NCI-H446 treated with DMSO at 0.1 percent for 48 hours (cell line): ENCODE data around the gene KIF26A.

Source experiments
- DNase-seq: peaks from one replicate; lab custom pipeline; 2025; lab: John Stamatoyannopoulos, UW

The KIF26A gene

DNA sequence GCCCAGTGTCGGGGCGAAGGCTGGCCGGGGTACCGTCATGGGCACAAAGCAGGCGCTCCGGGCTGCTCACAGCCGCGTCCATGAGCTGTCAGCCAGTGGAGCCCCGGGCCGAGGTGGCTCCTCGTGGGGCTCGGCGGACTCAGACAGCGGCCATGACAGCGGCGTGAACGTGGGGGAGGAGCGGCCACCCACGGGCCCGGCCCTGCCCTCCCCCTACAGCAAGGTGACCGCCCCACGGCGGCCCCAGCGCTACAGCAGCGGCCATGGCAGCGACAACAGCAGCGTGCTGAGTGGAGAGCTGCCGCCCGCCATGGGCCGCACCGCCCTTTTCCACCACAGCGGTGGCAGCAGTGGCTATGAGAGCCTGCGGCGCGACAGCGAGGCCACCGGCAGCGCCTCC is 39.0 kb downstream of the KIF26A start:
- DNase-seq = no peak

DNA sequence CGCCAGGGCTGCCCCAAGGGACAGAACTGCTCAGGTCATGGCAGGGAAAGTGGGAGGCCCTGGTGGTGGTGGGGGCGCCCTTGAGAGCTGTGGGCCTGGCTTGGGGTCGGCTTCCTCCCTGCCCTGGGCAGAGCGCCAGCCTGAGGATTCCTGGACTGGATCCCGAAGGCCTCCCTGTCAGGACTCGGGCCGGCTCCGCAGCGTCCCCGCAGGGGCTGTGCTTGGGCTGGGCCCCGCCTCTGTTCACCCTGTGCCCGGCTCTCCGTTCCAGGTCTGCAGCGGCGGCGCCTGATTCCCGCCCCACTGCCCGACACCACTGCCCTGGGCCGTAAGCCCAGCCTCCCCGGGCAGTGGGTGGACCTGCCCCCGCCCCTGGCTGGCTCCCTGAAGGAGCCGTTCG is 39.9 kb downstream of the KIF26A start:
- no peak for DNase-seq

GRCh38 chr14:104179126-104179525 is 40.7 kb downstream of the KIF26A start:
- no peak for DNase-seq

DNA sequence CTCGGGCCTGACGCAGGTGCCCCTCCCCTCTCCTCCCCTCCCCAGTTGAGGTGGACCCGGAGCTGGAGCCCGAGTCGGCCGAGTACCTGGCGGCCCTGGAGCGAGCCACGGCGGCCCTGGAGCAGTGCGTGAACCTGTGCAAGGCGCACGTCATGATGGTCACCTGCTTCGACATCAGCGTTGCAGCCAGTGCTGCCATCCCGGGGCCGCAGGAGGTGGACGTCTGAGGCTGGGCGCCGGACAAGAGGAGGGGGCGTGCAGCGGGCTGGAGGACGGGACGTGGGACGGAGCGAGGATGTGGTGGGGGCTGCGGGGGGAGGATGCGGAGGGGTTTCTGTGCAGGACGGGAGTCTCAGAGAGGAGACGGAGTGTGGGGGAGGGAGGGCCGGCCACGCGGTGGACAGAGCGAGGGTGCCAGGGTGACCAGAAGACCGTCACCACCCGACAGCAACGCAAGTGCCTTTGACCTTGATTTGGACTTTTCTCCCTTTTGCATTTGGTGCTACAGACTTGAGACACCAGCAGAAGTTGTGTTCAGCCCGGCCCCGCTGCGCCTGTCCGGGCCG is 41.3 kb downstream of the KIF26A start:
- DNase-seq = no peak

DNA sequence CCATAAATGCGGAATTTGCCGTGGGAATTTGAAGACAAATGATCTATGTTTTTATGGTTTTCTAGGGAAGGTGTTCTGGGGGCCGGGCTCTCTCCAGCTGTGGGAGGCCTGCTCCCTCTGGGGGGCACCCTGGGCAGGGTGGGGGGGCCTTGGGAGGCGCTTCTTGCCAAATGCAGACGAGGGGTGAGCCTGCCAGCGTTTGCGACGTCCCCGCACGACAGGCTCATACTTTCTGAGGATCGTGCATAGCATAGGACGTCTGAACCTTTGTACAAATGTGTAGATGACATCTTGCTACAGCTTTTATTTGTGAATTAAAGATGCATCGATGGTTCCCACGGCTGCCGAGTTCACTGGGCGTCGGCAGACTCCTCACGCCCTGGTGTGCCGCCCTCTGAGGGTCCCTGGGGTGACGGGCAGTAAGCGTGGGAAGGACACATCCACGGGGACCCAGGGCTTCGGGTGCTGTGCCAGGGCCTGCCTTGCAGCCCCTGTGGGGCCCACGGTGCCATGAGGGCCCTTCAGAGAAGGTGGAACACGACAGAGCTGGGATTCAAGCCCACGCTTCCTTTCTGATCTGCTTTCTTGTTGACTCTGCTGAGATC is 42.3 kb downstream of the KIF26A start:
- DNase-seq = no peak

GRCh38 chr14:104181761-104182530 is 43.6 kb downstream of the KIF26A start:
- no peak for DNase-seq

DNA sequence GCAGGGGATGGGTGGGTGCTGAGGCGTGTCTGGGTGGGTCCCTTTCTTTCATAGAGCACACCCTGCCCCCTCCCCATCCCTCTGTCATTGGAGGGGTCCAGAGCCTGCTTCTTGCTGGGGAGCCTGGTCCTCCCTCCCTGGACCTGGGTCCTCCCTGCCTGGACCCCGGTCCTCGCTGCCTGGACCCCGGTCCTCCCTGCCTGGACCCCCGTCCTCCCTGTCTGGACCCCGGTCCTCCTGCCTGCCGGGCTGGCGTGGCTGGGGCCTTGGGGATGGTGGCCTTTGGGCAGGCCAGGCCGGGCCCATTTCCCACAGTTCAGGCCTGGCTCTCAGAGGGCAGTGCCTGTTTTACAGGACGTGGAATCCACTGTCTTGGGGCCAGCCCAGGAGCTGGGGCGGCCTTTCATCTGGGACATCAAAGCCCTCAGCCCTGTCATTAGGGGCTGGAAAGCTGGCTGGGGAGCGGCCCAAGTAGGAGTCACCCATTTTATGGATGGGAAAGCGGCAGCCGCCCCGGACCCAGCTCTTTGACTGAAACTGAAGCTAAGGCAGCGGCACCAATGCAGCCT is 44.6 kb downstream of the KIF26A start:
- no peak for DNase-seq

- no peak for DNase-seq
Measured at GRCh38 chr14:104183796-104184195, 45.4 kb downstream of the KIF26A start.

DNA sequence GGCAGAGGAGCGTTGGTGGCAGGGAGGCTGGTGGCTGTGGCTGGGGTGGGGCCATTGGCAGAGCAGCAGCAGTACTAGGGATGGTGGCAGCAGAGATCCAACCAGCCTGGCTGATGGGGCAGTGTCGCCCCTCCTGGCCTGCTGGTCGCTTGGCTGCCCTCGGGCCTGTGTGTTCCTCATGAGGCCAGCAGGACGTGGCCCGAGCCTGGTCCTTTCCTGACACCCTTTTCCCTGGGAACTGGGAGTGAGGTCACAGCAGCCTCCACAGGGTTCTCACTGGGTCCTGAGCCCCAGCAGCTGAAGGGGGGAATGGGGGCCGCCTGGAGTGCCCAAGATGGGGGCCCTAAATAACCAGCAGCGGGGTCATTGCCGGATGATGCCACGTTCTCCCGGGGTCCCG is 46.1 kb downstream of the KIF26A start:
- DNase-seq = no peak

- DNase-seq = no peak
Measured at GRCh38 chr14:104184911-104185499, 46.6 kb downstream of the KIF26A start.

- no peak for DNase-seq
Measured at GRCh38 chr14:104185916-104186495, 47.6 kb downstream of the KIF26A start.

- DNase-seq = no peak
Measured at GRCh38 chr14:104186575-104186974, 48.2 kb downstream of the KIF26A start.

- DNase-seq = no peak
Measured at GRCh38 chr14:104187121-104187889, 48.9 kb downstream of the KIF26A start.

GRCh38 chr14:104187931-104188726 is 49.7 kb downstream of the KIF26A start:
- no peak for DNase-seq

GRCh38 chr14:104188727-104189400 is 50.5 kb downstream of the KIF26A start:
- DNase-seq = no peak

GRCh38 chr14:104189629-104190335 is 51.4 kb downstream of the KIF26A start:
- DNase-seq = no peak

GRCh38 chr14:104190396-104191000 is 52.1 kb downstream of the KIF26A start:
- no peak for DNase-seq

DNA sequence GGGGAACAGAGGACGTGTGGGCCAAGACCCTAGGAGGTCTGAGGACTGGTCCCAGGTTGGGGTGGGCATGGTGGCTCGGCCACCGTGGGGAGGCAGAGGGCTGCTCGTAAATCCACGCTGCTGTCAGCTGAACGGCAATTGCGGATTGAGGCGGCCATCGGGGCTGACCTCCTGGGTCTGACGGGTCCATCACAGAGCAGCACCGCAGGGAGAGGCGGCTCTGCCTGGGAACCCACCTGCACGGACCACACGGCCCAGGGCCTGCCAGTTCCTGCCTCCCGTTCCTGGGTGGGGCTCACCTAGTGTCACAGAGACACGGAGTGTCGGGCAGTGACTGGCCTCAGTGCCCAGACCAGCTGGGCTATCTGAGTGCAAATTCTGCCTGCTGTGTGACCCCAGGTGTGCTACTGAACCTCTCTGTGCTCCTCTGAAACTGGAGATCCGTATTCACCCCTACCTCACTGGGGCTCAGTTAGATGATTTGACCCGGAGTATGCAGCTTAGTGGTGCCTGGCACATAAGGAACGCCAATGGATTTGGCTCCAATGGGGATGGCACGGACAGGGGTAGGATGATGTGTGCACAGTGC is 53.1 kb downstream of the KIF26A start:
- DNase-seq = no peak
